Epidermal melanocyte (primary cell): ENCODE results near the gene SNX33.
"Not testable (repeated sequence)": the region's sequence is repeated elsewhere in the genome, so short reads cannot be mapped to it uniquely, and the experiment has no call there.

Source experiments
- DNase-seq: peaks from one replicate; pipeline ENCODE4 v3.0.0; 2011; ENCODE audit warnings: low spot score; ENCODE audit not compliant: insufficient read length

Gene SNX33, protein sequence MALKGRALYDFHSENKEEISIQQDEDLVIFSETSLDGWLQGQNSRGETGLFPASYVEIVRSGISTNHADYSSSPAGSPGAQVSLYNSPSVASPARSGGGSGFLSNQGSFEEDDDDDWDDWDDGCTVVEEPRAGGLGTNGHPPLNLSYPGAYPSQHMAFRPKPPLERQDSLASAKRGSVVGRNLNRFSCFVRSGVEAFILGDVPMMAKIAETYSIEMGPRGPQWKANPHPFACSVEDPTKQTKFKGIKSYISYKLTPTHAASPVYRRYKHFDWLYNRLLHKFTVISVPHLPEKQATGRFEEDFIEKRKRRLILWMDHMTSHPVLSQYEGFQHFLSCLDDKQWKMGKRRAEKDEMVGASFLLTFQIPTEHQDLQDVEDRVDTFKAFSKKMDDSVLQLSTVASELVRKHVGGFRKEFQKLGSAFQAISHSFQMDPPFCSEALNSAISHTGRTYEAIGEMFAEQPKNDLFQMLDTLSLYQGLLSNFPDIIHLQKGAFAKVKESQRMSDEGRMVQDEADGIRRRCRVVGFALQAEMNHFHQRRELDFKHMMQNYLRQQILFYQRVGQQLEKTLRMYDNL

DNA sequence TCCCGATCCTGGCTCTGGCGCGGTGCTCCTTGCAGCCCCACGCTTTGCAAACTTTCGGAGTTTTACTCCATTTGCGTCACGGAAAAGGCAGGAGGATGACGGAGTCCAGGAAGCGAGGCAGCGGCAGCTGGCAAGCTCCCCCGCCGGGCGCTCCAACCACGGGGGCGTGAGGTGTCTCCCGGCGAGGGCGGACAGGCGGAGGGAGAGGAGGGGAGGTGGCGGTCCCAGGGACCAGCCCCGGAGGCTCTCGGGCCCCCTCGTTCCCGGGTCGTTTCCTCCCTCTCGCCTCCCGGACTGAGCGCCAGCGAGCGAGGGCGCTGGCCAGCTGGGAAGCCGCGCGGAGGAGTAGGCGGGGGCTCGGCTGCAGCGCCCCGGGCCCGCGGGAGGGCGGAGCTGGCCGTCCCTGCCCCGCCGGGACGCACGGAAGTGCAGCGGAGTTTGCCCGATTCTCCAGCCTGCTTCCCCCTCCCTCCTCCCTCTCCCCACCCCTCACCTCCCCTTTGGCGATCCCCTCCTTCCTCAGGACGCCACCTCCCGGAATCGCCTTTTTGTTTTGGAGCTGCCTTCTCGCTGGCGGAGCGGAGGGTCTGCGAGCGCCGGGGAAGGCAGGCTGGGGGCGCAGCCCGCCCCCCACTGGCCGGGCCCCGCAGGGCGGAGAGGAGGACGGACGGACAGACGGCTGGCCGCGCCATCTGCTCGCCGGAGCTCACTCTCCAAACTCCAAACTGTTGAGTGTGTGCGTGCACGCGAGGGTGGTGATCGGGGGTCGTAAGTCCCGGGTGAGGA lies at the start of gene SNX33:
Gene SNX33, plus strand, starts transcription at position 543 of the 786 bp plus-strand sequence. CDS start 1,191 bp downstream, outside the sequence.
- DNase-seq, result peak; percentile 88

GRCh38 chr15:75598361-75598760 lies 49.4 kb upstream of the SNX33 start:
- no peak for DNase-seq

- DNase-seq, result no peak
Measured at GRCh38 chr15:75599401-75599800, 48.3 kb upstream of the SNX33 start.

GRCh38 chr15:75606026-75606425 lies 41.7 kb upstream of the SNX33 start:
- no peak for DNase-seq

DNA sequence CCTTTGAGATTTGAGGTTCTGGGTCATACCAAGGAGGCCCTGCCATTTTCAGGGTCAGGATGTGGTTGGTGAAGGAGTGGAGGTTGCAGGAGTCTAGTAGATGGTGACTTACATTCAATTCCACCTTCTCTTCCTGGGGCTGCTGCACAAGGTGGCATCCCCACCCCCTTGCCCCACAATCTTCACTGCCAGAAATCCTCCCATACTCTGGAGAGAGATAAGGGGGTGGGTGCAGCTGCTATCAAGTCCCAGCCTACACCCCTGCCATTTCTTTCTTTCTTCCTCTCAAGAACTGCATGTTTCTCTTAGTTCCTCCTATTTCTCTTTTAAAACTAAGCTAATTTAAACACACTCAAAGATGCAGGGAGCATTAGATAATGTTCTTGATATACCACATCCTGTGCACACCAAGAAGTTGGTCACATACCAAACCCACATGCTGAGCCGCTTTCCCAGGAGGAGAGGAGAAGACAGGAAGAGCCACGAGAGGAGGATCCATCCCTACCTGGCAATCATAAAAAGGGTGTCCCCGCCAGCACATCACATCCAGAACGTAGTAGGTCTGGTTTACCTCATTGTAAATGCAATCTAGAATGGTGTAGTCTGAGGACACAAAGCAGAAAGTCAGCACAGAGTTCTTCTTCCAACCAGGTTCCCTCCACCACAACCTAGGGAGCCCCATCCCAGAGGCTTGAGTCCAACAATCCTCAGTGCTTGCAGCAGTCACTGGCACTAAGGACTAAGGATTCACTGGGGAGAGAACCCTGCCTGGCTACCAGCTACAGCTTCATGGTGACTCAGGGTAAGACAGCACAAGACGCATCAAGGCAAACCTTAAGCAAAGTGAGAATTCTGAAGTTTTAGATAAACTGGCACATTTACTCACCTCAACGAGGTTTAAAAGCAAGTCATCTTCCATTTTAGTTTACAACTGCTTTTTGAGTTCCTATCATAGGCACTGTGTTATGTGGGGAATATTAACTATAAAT lies 40.7 kb upstream of the SNX33 start:
- DNase-seq, result no peak

DNA sequence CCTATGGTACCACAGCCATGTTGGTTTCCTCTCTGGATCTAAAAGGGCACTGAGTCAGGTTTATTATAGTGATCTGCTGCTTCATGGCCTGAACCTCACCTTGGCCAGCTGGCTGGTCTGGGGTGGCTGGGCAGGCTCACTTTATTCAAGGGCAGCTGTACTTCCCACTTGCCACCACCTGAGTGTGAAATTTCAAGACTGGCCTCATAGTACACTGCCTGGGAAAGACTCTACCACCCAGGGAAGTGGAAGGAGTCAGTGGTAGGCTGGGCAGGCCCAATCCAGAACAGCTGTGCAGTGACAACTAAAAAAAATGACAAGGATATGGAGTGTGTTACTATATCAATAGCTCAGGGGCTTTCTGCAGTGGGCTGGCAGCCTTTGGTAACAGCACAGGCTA lies 30.9 kb upstream of the SNX33 start:
- DNase-seq, result no peak

DNA sequence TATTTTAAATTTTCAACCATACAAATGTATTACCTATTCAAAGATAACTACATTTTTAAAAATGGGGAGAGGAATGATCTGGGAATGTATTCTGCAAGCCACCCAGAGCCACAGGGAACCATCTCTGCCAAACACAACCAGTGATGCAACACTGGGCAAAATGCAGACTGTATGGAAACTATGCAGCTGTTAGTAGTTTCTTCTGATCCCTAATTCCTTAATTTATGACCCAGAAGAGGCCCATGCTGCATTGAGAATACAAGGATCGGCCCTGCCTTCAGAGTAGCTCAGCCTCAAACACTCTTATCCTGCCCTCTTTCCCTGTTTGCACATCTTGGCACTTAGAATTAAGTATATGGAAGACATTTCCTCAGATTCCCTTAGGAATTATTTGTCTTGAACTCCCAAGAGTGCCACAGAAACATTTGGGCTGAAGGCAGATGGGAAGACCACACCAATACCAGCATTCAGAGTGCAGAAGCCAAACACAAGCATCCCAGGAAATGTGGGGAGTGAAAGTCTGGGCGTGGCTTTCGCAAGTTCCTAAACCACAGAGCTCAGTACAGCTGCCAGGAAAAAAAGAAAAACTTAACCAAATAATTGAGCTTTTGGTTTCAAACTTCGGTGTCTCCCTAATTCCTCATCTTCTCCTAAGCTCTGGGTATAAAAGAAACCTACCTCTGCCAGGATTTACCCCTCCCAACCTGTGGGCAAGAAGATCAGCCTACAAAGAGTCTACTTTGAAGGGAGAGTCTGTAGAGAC lies 27.5 kb upstream of the SNX33 start:
- DNase-seq, result peak; percentile 46

DNA sequence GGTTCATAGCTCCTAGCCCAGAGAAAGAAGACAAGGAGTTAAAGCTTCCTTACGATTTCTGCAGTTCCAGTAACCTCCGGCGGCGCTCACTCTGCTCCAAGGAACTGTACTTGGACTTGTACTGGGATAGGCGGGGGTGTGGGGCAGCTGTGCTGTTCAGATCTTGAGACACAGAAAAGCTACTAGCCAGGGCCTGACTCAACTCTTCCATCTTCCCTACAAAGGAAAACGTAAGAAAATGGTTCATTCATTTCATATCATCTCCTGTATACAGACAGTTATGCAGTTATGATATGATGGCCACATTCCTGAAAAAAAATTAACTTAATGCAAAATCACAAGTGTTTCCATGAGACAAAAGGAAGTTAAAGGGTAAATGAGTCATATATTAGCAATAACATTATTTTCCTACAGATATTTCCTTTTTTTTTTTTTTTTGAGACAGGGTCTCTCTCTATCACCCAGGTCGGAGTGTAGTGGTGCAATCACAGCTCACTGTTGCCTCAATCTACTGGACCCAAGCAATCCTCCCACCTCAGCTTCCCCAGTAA lies 26.8 kb upstream of the SNX33 start:
- DNase-seq, result peak; percentile 87

DNA sequence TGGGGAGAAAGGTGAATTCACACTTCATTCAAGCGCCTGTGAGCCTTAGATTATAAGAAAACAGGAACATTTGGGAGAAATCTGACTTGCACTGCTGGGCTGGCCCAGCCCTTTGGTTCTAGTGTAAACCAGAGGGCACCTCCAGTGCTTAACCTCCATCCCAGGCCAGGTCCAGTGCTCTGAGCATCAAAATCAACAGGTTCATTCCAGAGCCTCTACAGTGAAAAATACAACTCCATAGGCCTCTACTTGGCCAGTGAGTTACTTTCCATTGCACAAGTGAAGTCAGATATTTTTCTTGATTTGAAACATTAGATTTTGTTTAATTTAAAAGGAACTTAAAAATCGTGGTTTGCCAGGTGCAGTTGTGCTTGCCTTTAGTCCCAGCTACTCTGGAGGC lies 25.2 kb upstream of the SNX33 start:
- DNase-seq, result no peak

DNA sequence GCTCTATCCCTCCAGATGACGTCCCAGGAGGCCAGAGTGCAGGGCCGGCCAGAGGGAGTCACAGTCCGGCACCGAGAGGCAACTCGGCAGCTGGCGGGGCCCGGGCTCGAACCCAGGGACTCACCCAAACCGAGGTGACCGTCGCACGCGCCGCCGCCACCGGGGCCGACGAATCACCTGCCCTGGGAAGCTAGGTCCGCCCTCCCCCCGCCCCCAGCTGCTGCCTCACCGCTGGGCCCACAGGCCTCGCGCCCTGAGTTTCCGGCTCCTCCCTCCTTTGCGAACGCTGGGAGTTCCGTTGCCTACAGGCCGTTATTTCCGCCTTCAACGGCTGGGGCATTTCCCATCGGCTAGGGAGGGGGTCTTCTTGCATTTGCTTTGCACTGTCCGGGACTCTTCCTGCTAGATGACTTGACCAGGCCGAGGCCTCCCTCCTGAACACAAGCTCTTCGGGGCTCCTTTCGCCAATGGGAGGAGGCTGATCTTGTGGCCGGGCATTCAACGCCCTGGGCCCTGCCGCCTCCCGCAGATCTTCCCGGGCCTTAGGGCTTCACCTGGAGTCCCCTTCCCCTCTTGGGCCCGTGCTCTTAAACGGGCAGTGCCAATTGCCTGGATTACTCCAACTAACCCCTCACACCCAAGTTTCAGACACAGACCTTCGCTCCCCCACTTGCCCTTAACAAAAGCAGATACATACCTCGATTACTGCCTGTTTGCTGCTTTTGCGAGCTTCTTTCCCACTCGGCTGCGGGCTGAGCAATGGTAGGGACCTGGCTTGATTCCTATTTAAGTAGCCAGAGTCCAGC lies 22.0 kb upstream of the SNX33 start, which contains the start of gene SNUPN:
Gene SNUPN, minus strand, starts transcription at position 184 of the 806 bp plus-strand sequence. CDS start 4,674 bp downstream, outside the sequence.
- DNase-seq, result peak; percentile 95

DNA sequence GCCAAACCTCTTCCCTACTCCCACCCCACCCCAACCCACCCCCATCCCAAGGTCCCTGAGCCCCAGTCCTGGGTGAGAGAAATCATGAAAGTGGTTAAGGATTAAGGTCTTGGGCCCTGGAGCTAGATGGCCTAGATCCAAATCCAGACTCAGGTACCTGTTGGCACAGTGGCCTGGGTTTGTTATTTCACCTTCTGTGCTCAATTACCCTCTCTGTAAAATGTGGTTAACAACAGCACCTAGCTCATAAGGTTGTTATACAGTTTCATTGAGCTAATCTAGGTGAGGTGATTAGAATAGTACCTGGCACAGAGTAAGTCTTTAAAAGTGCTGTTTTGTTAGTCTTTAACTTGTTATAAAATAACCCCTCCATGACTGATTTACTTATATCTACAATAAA lies 15.8 kb upstream of the SNX33 start:
- DNase-seq, result no peak

GRCh38 chr15:75633922-75634321 lies 13.8 kb upstream of the SNX33 start:
- DNase-seq, result not testable (repeated sequence)

- DNase-seq, result no peak
Measured at GRCh38 chr15:75636026-75636425, 11.7 kb upstream of the SNX33 start.

DNA sequence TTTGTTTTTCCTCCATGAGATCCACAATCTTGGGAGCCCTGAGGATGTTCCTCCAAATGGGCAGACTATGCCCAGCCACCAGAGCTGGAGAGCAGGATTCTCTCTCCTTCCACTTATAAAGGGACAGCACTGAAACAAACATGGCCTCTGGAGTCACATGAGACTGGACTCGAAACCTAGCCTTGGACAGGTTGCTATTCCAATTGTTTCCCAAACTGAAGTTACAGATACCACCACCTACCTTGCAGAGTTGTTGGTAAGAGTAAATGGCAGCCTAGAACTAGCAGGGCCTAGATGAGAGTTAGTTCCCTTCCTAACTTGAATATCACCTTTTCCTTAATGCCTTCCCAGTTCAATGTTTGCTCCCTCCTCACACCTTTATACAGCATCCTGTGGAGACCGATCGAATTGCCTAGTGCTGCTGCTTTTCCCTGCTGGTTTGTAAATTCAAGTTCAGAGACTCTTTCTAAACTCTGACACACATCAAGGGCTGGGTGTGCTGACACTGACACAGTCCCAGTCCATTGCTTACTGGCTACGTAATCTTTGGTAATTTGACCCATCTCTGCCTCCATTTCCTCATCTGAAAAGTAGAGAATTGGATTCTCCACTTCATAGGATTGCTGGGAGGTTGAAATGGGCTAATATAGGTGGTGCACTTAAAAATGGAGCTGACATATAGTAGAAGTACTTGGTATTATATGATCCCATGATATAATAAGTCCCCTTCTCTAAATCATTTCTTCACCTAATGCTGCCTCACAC lies 10.3 kb upstream of the SNX33 start:
- DNase-seq, result no peak

DNA sequence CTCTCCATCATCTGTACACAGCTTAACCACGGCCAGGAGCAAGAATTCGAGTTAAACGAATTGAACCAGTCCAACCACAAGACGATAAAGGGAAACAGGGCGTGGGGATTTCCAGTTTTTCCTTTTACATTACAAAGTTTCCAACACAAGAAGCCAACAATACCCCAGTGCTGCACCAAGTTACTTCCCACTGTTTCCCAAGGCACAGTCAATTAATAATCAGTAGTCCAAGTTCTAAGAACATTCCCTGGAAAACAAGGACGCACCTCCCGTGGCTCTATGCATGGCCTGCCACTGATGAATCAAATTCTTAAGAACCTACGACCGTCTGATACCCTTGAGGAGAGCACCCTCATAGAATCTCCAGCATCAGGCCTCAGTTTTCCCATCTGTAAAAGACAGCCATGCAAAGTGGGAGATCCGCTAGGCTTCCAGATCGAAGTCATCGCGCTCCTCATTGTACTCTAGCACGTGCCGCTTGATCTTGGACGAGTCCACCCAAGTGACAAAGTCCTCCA lies 8.5 kb upstream of the SNX33 start:
- no peak for DNase-seq

GRCh38 chr15:75639709-75640482 lies 7.8 kb upstream of the SNX33 start, which contains the start of gene IMP3:
Gene IMP3 (minus strand): TSS chr15:75640224. CDS start chr15:75640168, 56 bp downstream.
- DNase-seq, result peak; percentile 95
